HG03139 (cell line): ENCODE results near the gene CIBAR2.

ENCODE experiments used
- ATAC-seq: cut with Tn5 transposase; IDR thresholded peaks from one replicate; pipeline ENCODE4 v1.9.1; 2021; ENCODE audit not compliant: unreplicated experiment

The CIBAR2 gene

DNA sequence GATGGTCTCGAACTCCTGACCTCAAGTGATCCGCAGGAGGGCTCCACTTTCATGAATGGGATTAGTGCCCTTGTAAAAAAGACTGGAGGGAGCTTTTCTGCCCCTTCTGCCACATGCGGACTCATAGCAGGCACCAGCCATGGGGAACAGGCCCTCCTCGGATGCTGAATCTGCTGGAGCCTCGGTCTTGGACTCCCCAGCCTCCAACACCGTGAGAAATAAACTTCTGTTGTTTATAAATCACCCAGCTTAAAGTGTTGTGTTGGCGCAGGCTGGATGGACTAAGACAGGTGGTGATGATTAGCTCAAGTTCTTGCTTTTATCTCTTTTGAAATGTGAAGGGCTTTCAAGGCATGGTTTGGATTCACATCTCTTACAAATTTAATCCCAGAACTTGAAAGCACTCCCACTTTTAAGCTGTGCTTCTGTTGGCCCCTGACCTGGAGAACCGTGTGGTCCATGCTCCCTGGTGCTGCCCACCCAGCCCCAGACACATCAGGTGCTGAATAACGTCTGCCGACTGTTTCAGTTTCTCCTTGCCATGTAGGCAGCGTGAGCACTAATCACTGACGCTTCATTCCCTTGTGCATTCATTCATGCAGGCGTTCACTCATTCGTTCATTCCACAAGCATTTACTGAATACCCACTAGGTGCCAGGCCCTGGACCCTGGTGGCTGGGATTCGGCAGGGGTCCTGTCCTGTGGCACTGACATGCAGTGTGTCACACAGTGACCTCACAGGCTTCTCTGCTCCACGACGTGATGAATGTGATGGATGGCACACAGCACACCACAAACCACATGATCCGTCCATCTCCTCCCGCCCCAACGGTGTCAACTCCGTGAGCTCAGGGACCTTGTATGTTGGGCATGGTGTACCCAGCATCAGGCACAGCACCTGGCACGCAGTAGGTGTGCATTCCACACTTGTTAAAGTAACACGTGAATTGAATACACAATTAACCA is 8.9 kb downstream of the CIBAR2 start:
- no peak for ATAC-seq

GRCh38 chr16:85101956-85102630 is 10.2 kb downstream of the CIBAR2 start:
- ATAC-seq, result no peak

DNA sequence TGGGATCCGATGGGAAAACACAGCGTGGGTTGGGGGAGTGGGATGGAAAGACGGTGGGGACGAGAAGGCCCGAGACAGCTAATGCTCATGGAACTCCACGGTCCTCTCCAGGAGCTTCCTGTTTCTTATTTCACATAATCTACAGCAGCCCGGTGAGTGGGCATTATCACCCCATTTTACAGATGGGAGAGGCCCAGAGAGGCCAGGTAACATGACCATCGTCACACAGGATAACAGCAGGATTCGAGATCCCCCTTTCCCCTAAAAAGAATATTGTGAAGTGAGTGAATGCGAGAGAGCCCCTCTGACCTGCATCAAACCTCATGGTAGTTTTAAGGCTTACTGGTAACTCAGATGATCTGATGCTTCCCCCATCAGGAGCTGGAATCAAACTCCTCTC is 12.0 kb downstream of the CIBAR2 start:
- ATAC-seq, result no peak

- no peak for ATAC-seq
Observed at GRCh38 chr16:85098565-85098964, 13.7 kb downstream of the CIBAR2 start.

DNA sequence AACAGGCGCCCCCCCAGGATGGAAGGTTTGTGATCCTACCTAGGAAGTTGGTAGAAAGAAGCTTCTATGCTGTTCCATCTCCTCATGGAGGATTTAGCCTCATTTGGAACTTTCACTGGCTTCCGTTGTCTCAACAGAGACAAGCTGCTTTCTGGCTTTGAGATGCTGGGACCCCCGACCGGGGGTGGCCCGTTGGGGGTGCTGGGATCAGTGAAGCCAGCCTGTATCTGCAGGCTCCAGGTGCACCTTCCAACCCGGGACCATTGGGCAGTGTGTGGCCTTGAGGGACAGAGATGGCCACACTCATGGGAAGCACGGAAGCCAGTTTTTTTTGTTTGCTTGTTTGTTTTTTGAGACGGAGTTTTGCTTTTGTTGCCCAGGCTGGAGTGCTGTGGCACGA is 15.4 kb downstream of the CIBAR2 start:
- ATAC-seq, result no peak

- ATAC-seq, result no peak
Observed at GRCh38 chr16:85094812-85095211, 17.5 kb downstream of the CIBAR2 start.

GRCh38 chr16:85094176-85094805 is 18.0 kb downstream of the CIBAR2 start:
- no peak for ATAC-seq

- ATAC-seq, result no peak
Observed at GRCh38 chr16:85093705-85094104, 18.6 kb downstream of the CIBAR2 start.

- no peak for ATAC-seq
Observed at GRCh38 chr16:85092851-85093250, 19.4 kb downstream of the CIBAR2 start.

GRCh38 chr16:85092309-85092708 is 20.0 kb downstream of the CIBAR2 start:
- no peak for ATAC-seq

DNA sequence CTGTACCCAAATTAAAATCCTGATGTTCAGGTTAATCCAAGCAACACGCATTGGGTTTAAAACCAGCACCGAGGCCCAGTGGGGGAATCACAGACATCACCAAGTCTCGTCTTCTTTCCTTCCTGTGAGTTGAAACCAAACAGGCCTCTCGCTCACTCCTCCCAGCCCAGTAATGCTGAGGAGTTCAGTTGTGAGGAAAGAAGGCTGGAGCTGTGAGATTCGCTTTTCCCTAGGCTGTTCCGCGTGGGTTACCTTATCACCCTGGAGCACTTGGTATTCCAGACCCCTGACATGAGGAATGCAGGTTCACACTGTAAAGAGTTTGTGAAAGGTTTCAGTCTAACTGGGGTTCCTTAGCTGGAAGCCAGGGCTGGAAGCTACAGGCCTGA is 20.8 kb downstream of the CIBAR2 start:
- no peak for ATAC-seq

DNA sequence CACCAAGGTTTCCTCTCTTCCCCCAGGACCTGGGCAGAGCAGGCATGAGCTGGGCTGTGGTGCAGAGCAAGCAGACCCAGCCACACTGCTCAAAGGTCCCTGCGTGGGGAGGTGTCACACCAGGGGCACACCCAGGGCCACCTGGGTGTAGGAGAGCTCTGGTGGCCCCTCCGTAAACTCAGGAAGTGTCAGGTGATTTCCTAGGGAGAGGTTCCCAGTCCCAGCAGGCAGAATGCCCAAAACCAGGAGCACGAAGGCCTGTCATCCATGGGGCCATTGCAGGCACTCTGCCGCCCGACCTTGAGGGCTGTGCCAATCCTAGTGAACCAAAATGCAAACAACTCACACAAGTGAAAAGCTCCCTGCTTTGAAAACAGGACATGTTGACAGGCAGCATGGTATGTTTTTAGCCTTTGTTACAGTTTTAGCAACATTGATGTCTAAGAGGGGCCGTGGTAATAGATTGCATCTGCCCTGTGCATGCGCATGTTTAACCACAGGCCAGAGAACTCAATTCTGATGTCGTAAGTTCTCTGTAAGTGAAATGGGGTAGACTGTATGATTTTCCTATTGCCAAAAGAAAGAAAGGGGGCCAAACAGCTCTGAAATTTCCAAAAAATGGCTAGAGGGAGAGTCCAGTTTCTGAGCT is 21.3 kb downstream of the CIBAR2 start:
- no peak for ATAC-seq

GRCh38 chr16:85090181-85090580 is 22.1 kb downstream of the CIBAR2 start:
- no peak for ATAC-seq

GRCh38 chr16:85089525-85089924 is 22.7 kb downstream of the CIBAR2 start:
- no peak for ATAC-seq

- no peak for ATAC-seq
Observed at GRCh38 chr16:85088570-85089199, 23.6 kb downstream of the CIBAR2 start.

GRCh38 chr16:85087899-85088569 is 24.2 kb downstream of the CIBAR2 start:
- no peak for ATAC-seq

- ATAC-seq, result peak; percentile 46
Observed at GRCh38 chr16:85086347-85087291, 25.7 kb downstream of the CIBAR2 start.

DNA sequence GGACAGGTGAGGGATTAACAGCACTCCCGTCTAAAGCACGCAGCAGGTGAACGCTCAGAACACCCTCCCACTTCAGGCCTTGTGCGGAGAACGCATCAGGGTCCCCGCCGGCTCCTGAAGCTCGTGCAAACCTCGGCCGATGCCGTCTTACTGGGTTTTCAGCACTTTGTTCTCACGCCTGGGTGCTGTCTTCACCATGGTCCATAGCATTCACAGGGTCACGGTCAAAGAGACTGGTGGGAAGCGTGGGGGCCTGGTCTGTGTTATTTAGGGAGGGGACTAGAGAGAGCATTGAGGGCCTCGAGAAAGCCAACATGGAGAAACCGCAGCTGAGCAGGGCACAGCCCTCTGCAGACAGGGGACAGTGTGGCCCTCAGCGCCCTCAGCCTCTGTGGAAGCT is 26.6 kb downstream of the CIBAR2 start:
- no peak for ATAC-seq

GRCh38 chr16:85084841-85085510 is 27.3 kb downstream of the CIBAR2 start:
- no peak for ATAC-seq
